Choroid plexus epithelial cell (primary cell): ENCODE data around the gene ZNF638.
A peak's percentile ranks its signal among the peaks of the same experiment; 100 is the strongest.

ENCODE experiments used
- DNase-seq: peaks from one replicate; pipeline ENCODE4 v3.0.0-alpha.2; 2010; ENCODE audit warnings: low read depth
- H3K4me3 ChIP-seq: 2 replicates; pipeline ENCODE4 v1.5.1; 2011; ENCODE audit warnings: low read depth, mild to moderate bottlenecking, control low read depth, low read length, moderate library complexity
- CTCF ChIP-seq: conservative IDR thresholded peaks from 2 replicates; pipeline ENCODE4 v1.5.1; 2011; ENCODE audit warnings: low read depth, mild to moderate bottlenecking, control low read depth, inconsistent platforms, low read length, moderate library complexity

Gene ZNF638

GRCh38 chr2:71331581-71332434 lies at the start of gene ZNF638:
ZNF638 (plus strand) TSS chr2:71331782; CDS start chr2:71348955, 17,173 bp downstream.
- TF ChIP-seq CTCF: peak; percentile 57
- H3K4me3 ChIP-seq: peak within 1 kb of the TSS; percentile 94
- DNase-seq: peak; percentile 95

- no peak for DNase-seq
- H3K4me3 ChIP-seq: no peak overlapping the region
- TF ChIP-seq CTCF: no peak
Observed at GRCh38 chr2:71281950-71282349, 49.6 kb upstream of the ZNF638 start.

- no peak overlapping the region for H3K4me3 ChIP-seq
- DNase-seq: peak; percentile 3
- peak; percentile 6 for TF ChIP-seq CTCF
Observed at GRCh38 chr2:71282493-71282892, 49.1 kb upstream of the ZNF638 start.

- no peak for DNase-seq
- TF ChIP-seq CTCF: no peak
- H3K4me3 ChIP-seq: no peak overlapping the region
Observed at GRCh38 chr2:71283131-71283530, 48.5 kb upstream of the ZNF638 start.

GRCh38 chr2:71285706-71286105 lies 45.9 kb upstream of the ZNF638 start:
- no peak overlapping the region for H3K4me3 ChIP-seq
- TF ChIP-seq CTCF: no peak
- DNase-seq: no peak

- TF ChIP-seq CTCF: no peak
Observed at GRCh38 chr2:71291398-71291797, 40.2 kb upstream of the ZNF638 start.

GRCh38 chr2:71292159-71292558 lies 39.4 kb upstream of the ZNF638 start:
- no peak overlapping the region for H3K4me3 ChIP-seq
- no peak for DNase-seq
- no peak for TF ChIP-seq CTCF

More at GRCh38 chr2:71291398-71291797, 40.2 kb upstream of the ZNF638 start:
- H3K4me3 ChIP-seq: no peak overlapping the region
- DNase-seq: peak; percentile 1
